Measurements from ENCODE around the gene TMEM163. TPM values are rescaled to one million over a fixed set of nuclear protein-coding genes. Genes with fewer than 3 reads are reported as not detected.
"Not testable (repeated sequence)": the region's sequence is repeated elsewhere in the genome, so short reads cannot be mapped to it uniquely, and the experiment has no call there.

Gene TMEM163
- polyA plus RNA-seq, 1 experiment = not detected

- CTCF ChIA-PET = interaction anchor here (0.6 kb wide), 1 partner anchor 164 kb away, joined by 3 read pairs; no protein-coding TSS in a partner anchor
- no peak overlapping the region for H3K27ac ChIP-seq (ENCODE audit: low read depth, low read length)
- no peak for TF ChIP-seq CTCF (IDR thresholded peaks at IDR 0.05; ENCODE audit: low read depth, low read length)
Measured at GRCh38 chr2:134763164-134763710, 44.4 kb upstream of the TMEM163 start.

GRCh38 chr2:134762508-134762907, 43.7 kb upstream of the TMEM163 start:
- no peaks in the 10 kb centered on the region for H3K9me3 ChIP-seq (ENCODE audit: control insufficient read depth, insufficient read depth, low read length)
- H3K4me3 ChIP-seq (ENCODE audit: low read depth, low read length) = no peak overlapping the region
- no peaks in the 10 kb centered on the region for H3K27me3 ChIP-seq (ENCODE audit: control insufficient read depth, insufficient read depth, low read length)
- TF ChIP-seq CTCF (IDR thresholded peaks at IDR 0.05; ENCODE audit: low read depth, low read length) = no peak
- ChIA-PET POLR2A (no interaction called here), CTCF (interaction anchor here (0.6 kb wide), 1 partner anchor 163 kb away, joined by 3 read pairs; no protein-coding TSS in a partner anchor)
- H3K27ac ChIP-seq (ENCODE audit: low read depth, low read length) = no peak overlapping the region
- DNase-seq (ENCODE audit: low read depth, low spot score) = no peak

More at GRCh38 chr2:134763164-134763710, 44.4 kb upstream of the TMEM163 start:
- POLR2A ChIA-PET = no interaction called here
- no peak overlapping the region for H3K4me3 ChIP-seq (ENCODE audit: low read depth, low read length)
- no peaks in the 10 kb centered on the region for H3K27me3 ChIP-seq (ENCODE audit: control insufficient read depth, insufficient read depth, low read length)
- no peaks in the 10 kb centered on the region for H3K9me3 ChIP-seq (ENCODE audit: control insufficient read depth, insufficient read depth, low read length)
- no peak for DNase-seq (ENCODE audit: low read depth, low spot score)

- Histone ChIP-seq H3K4me3 (ENCODE audit: low read depth, low read length) (no peak overlapping the region), H3K27ac (ENCODE audit: low read depth, low read length) (no peak overlapping the region), H3K27me3 (ENCODE audit: control insufficient read depth, insufficient read depth, low read length) (no peaks in the 10 kb centered on the region), H3K9me3 (ENCODE audit: control insufficient read depth, insufficient read depth, low read length) (no peaks in the 10 kb centered on the region)
- TF ChIP-seq CTCF (IDR thresholded peaks at IDR 0.05; ENCODE audit: low read depth, low read length) = no peak
- no peak for DNase-seq (ENCODE audit: low read depth, low spot score)
- ChIA-PET POLR2A (no interaction called here), CTCF (no interaction called here)
Measured at GRCh38 chr2:134760385-134760784, 41.6 kb upstream of the TMEM163 start.

- no peak overlapping the region for H3K27ac ChIP-seq (ENCODE audit: low read depth, low read length)
- no peak overlapping the region for H3K4me3 ChIP-seq (ENCODE audit: low read depth, low read length)
- TF ChIP-seq CTCF (IDR thresholded peaks at IDR 0.05; ENCODE audit: low read depth, low read length) = no peak
- no peaks in the 10 kb centered on the region for H3K27me3 ChIP-seq (ENCODE audit: control insufficient read depth, insufficient read depth, low read length)
- H3K9me3 ChIP-seq (ENCODE audit: control insufficient read depth, insufficient read depth, low read length) = no peaks in the 10 kb centered on the region
- CTCF ChIA-PET = no interaction called here
- POLR2A ChIA-PET = no interaction called here
- no peak for DNase-seq (ENCODE audit: low read depth, low spot score)
Measured at GRCh38 chr2:134758633-134759032, 39.8 kb upstream of the TMEM163 start.

GRCh38 chr2:134751981-134752380, 33.2 kb upstream of the TMEM163 start:
- H3K9me3 ChIP-seq (ENCODE audit: control insufficient read depth, insufficient read depth, low read length); CTCF ChIA-PET; POLR2A ChIA-PET; H3K27ac ChIP-seq (ENCODE audit: low read depth, low read length); DNase-seq (ENCODE audit: low read depth, low spot score); H3K27me3 ChIP-seq (ENCODE audit: control insufficient read depth, insufficient read depth, low read length); H3K4me3 ChIP-seq (ENCODE audit: low read depth, low read length): not testable (repeated sequence)
